Left kidney (tissue), 8 donors: ENCODE data around the gene ZCCHC17. TPM values are rescaled to one million over a fixed set of nuclear protein-coding genes. Genes with fewer than 3 reads are reported as not detected.
A peak's percentile ranks its signal among the peaks of the same experiment; 100 is the strongest.
"Not testable (repeated sequence)": the region's sequence is repeated elsewhere in the genome, so short reads cannot be mapped to it uniquely, and the experiment has no call there.

Source experiments
- DNase-seq: peaks from one replicate; pipeline ENCODE4 v3.0.0-alpha.2; 2013
- long read RNA-seq, 8 donors: transcript quantifications; one replicate each; lab custom pipeline, GENCODE V29; 2026
- polyA plus RNA-seq: library from polyadenylated mRNA; unstranded; fragments of 120-200 nt; gene quantifications from one replicate; pipeline ENCODE4 v1.2.1, GENCODE V29; 2013; ENCODE audit not compliant: insufficient read length

The ZCCHC17 gene, protein sequence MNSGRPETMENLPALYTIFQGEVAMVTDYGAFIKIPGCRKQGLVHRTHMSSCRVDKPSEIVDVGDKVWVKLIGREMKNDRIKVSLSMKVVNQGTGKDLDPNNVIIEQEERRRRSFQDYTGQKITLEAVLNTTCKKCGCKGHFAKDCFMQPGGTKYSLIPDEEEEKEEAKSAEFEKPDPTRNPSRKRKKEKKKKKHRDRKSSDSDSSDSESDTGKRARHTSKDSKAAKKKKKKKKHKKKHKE
- polyA plus RNA-seq = 53.9 TPM
- long read RNA-seq, donor 1, transcript ZCCHC17-201 (8 exons, 1,605 nt) = major isoform, 12 of 86 reads
- long read RNA-seq, donor 1, partial matches to known transcripts = 70 of 86 reads
- long read RNA-seq, donor 1, other reads (novel, unspliced or antisense) = 0 of 86 reads
- long read RNA-seq, donor 2, transcript ZCCHC17-201 (8 exons, 1,605 nt) = major isoform, 9 of 83 reads
- long read RNA-seq, donor 2, partial matches to known transcripts = 71 of 83 reads
- long read RNA-seq, donor 2, other reads (novel, unspliced or antisense) = 0 of 83 reads
- long read RNA-seq, donor 3, transcript ZCCHC17-201 (8 exons, 1,605 nt) = major isoform, 9 of 9 reads
- long read RNA-seq, donor 3, partial matches to known transcripts = 0 of 9 reads
- long read RNA-seq, donor 3, other reads (novel, unspliced or antisense) = 0 of 9 reads
- long read RNA-seq, donor 4, partial matches to known transcripts = 0 of 1 reads
- long read RNA-seq, donor 4, other reads (novel, unspliced or antisense) = 0 of 1 reads
- long read RNA-seq, donor 5, transcript ZCCHC17-201 (8 exons, 1,605 nt) = major isoform, 35 of 170 reads
- long read RNA-seq, donor 5, partial matches to known transcripts = 130 of 170 reads
- long read RNA-seq, donor 5, other reads (novel, unspliced or antisense) = 0 of 170 reads
- long read RNA-seq, donor 6, transcript ZCCHC17-201 (8 exons, 1,605 nt) = major isoform, 10 of 29 reads
- long read RNA-seq, donor 6, partial matches to known transcripts = 18 of 29 reads
- long read RNA-seq, donor 6, other reads (novel, unspliced or antisense) = 0 of 29 reads
- long read RNA-seq, donor 7, transcript ZCCHC17-201 (8 exons, 1,605 nt) = major isoform, 9 of 101 reads
- long read RNA-seq, donor 7, partial matches to known transcripts = 92 of 101 reads
- long read RNA-seq, donor 7, other reads (novel, unspliced or antisense) = 0 of 101 reads
- long read RNA-seq, donor 8, transcript ZCCHC17-201 (8 exons, 1,605 nt) = major isoform, 5 of 16 reads
- long read RNA-seq, donor 8, partial matches to known transcripts = 8 of 16 reads
- long read RNA-seq, donor 8, other reads (novel, unspliced or antisense) = 0 of 16 reads

- DNase-seq = peak; percentile 100
Observed at GRCh38 chr1:31296486-31297276, at the start of gene ZCCHC17, which contains the start of gene SNRNP40. Gene ZCCHC17, plus strand, starts transcription at chr1:31297032. Its CDS starts 13,067 bp downstream, at chr1:31310099. Gene SNRNP40, minus strand, starts transcription at chr1:31296788. Its CDS starts 37 bp downstream, at chr1:31296751.

- DNase-seq = no peak
Observed at GRCh38 chr1:31248276-31248675, 48.6 kb upstream of the ZCCHC17 start.

GRCh38 chr1:31249854-31250253, 47.0 kb upstream of the ZCCHC17 start:
- DNase-seq = no peak

DNA sequence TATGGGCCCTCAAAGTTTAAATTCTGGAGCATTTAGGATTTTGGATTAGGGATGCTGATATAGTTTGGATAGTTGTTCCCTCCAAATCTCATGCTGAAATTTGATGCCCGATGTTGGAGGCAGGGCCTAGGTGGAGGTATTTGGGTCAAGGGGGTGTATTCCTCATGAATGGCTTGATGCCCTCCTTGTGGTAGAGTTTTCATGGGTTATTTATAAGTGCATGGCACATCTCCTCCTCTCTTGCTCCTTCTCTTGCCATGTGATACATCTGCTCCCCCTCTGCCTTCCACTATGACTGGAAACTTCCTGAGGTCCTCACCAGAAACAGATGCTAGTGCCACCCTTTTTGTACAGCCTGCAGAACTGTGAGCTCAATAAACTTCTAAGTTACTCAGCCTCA, 39.6 kb upstream of the ZCCHC17 start:
- DNase-seq = no peak

DNA sequence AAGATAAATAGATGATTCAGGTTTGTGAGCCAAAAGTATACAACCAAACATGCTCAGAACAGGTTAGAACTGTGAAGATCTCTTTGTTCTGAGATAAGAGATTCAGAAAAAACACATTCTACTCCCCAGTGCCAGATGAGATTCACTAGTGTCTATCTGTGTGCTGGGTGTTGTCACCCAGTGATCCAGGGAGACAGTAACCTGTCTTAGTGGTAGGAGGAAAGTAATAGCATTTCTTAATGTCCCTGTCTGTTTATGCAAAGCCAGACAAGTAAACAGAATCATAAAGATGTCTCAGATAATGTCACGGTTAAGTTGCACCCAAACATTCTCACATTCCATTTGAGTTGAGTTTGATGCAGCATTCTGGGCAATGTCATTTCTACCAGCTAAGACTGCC, 38.3 kb upstream of the ZCCHC17 start:
- no peak for DNase-seq

- no peak for DNase-seq
Observed at GRCh38 chr1:31259746-31260145, 37.1 kb upstream of the ZCCHC17 start.

DNA sequence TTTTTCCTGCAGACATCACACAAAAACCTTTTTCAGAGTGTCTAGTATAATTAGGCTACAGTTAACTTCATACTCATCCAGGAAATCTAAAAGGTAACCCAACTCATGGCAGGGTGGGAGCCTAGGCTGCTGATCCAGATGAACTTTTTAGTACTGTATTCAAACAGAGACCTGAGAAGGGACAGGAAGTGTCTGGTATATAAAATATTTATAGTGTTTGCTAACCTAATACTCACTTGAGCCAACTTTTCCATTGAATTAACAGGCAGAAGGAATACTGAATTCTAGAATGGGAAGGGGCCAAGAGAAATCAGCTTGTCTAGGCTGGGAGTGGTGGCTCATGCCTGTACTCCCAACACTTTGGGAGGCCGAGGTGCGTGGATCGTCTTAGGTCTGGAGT, 34.9 kb upstream of the ZCCHC17 start:
- DNase-seq = no peak

GRCh38 chr1:31262393-31262792, 34.4 kb upstream of the ZCCHC17 start:
- not testable (repeated sequence) for DNase-seq

DNA sequence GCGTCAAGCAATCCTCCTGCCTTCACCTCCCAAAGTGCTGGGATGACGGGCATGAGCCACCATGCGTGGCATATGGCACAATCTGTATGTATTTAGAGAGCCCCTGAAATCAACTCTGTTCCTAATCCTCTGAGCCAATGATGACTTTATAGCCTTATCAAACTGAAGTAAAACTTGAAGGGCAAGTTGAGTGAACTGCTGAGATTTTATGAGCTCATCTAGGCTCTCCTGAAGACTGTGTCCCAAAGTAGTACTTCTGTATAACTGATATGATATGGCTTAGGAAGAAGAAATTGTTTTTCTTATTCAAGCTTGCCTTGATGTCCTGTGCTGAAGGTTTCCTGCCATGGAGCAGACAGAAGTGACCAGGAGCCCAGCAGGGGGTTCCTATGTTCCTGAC, 33.4 kb upstream of the ZCCHC17 start:
- no peak for DNase-seq

DNA sequence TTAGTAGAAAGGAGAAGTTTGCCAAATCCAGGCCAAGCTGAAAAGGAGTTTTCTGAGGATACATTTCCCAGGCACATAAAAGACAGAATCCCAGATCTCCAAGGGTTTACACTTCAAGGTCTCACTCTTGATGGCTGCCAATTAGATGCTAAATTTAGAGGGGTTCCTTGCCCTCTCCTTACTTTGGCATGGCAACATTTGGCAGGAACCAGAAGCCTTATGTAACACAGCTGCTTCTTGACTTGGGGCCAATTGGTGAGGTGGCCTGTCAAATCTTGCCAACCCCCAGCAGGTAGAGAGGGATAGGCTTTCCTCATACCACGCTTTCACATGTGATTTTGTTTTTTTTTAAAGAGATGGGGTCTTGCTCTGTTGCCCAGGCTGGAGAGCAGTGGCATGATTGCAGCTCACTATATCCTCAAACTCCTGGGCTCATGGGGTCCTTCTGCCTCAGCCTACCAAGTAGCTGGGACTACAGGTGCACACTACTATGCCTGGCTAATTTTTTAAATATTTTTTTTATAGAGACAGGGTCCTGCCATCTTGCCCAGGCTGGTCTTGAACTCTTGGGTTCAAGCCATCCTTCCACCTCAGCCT, 31.9 kb upstream of the ZCCHC17 start:
- no peak for DNase-seq

DNA sequence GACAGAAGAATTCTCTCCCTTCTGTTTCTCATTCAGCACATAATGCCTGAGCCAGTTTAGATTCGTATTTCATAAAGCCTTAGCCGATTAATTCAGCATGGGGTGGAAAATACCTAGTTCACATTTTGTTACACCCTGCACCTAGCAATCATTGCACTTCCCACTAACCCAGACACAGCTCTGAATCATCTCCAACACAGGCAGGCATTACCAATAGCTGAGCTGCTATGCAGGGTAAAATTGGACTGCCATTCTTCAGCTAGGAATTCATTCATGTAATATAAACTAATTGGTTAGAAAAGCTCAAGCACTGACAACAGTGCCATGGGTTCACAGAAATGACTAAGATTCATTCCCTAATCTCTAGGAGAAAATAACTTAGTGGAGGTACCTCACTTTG, 30.3 kb upstream of the ZCCHC17 start:
- DNase-seq = no peak

GRCh38 chr1:31272369-31272768, 24.5 kb upstream of the ZCCHC17 start:
- DNase-seq = no peak

GRCh38 chr1:31273619-31274018, 23.2 kb upstream of the ZCCHC17 start:
- no peak for DNase-seq

GRCh38 chr1:31282426-31282825, 14.4 kb upstream of the ZCCHC17 start:
- DNase-seq = not testable (repeated sequence)

DNA sequence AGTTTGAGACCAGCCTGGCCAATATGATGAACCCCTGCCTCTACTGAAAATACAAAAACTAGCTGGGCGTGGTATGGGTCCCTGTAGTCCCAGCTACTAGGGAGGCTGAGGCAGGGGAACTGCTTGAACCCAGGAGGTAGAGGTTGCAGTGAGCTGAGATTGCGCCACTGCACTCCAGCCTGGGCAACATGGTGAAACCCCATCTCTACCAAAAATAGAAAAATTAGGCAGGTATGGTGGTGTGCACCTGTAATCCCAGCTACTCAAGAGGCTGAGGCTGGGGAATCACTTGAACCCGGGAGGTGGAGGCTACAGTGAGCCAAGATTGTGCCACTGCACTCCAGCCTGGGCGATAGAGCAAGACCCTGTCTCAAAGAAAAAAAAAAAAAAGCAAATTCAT, 9.0 kb upstream of the ZCCHC17 start:
- DNase-seq = not testable (repeated sequence)

DNA sequence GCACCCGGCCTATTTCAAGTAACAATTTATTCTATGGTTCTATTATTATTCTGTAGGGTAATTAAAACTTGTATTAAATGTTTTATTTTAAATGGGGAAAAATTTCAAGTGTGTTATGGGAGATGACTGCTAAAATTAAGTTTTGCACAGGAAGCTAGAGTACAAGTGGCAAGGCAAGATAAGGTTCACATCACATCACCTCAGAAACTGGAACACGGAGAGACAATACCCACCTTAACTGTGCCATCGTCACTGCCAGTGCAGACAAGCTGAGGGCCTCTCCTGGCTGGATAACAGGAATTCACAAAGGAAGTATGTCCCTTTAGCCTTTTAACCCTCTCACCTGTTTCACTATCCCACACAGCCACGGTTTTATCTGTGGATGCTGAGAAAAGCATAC, 7.8 kb upstream of the ZCCHC17 start:
- DNase-seq = no peak

DNA sequence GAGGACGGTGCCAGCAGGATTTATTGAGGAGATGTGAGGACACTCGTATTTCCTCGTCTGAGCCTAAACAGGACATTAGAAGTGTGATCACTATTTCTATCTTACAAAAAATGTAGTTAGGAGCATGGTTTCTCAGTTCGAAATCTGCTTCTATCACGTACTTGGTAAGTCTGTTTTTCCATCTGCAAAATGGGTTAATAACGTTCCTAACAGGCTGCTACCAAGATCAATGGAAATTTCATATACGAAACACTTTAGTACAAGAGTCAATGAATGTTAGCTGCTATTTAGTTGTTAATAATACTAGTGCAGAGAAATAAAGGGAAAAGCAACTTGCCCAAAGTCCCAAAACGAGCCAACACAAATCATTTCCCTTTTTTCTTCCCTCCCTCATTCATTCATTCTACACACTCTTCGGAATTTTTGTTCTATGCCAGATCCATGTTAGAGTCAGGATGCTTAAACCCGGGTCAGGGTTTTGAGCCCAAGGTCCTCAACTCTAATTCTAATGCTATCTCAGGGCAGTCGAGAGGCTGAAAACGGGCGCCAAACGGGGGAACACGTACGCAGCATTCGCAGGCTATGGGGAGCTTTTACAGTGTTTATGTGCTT, 852 bp upstream of the ZCCHC17 start:
- no peak for DNase-seq

DNA sequence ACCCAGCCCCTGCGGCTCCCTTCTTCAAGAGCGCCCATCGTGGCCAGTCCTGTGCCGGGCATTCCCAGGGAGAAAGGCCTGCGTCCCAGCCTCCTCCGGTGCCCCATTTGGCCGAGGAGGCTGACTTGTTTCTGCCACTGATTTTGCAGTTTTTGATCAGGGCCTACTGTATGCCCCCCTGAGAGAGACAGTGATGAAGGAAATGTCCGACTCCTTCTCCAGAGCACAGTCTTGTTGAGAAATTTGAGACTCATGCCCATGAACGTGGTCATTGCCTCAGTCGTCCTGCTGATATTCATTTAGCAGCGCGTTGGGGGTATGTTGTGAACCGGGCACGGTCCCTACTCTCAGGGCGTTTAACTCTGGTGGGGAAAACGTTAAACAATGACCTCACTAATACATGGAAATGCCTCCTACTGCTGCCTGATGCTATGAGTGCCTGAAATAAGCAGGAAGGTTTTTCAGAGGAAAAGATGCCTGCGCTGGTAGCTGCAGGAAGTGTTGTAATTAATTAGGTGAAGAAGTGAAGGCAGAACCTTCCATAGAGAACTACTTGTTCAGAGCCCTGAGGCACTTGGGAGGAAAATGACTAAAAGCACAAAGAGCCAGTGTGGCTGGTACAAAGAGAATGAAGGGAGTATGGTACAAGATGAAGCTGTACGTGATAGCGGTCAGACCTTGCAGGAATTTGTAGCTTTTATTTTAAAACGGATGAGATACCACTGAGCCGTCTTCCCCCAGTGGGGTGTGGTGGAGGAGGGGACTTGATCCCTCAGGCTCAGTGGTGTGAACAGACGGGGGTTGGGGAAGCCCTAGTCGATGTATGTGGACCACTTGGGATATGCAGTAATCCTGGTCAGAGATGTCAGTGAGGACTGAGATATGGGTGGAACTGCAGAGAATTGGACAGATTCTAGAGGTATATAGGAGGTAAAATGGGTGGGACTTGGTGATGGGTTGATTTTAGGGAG, 730 bp downstream of the ZCCHC17 start:
- DNase-seq = peak; percentile 19

DNA sequence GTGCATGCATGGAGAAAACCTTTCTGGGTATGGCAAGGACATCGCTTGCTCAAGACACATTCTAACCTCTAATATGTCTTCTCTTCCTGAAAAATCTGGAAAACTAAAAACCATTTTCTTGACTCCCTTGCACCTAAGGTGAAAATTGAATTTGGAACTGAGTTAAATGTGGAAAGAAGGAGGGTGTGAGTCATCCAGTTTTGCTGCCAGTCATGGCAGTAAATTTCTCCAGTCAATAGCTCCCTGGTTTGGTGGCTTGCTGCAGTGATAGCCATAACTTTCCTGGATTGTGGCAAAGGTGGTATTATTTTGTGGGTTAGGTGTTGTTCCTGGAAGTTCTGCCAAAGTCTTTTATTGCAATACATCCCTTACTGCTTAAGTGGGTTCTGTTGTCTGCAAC, 2.5 kb downstream of the ZCCHC17 start:
- DNase-seq = no peak
